GM12892 (cell line): ENCODE data around the gene HTRA2.

ENCODE experiments used
- POLR2A ChIP-seq: IDR thresholded peaks from 2 replicates; pipeline ENCODE4 v1.6.1; 2011; ENCODE audit warnings: low read depth, low read length, control low read depth
- POLR2AphosphoS5 ChIP-seq: IDR thresholded peaks from 2 replicates; pipeline ENCODE4 v1.6.1; 2011; ENCODE audit warnings: low read depth, low read length, control low read depth

GRCh38 chr2:74510272-74510671 is 19.5 kb upstream of the HTRA2 start:
- TF ChIP-seq POLR2A: no peak
- TF ChIP-seq POLR2AphosphoS5: no peak
